ENCODE data around the gene CLIC4.
"Not testable (repeated sequence)": the region's sequence is repeated elsewhere in the genome, so short reads cannot be mapped to it uniquely, and the experiment has no call there.

The CLIC4 gene

DNA sequence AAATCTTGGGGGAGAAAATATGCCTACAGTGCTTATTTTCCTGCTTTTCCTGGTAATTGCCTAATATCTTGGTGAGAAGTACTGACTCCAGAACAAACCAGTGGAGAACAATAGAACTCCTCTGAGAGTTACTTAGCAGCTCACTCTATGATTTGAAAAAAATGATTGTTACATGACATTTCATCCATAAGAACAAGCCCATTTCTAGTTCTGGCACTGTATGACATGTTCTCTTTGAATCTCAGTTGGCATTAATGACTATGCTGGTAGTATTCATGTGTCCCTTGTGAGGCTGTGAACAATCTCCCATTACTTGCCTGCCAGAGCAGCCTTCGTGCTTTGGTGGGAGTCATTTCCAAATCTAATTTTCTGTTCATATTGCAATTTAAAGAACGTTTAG lies 58.0 kb downstream of the CLIC4 start:
- H3K9ac ChIP-seq (ENCODE audit: low read depth in 1 of 2, low read length in 2 of 2): no peak overlapping the region
- no peak overlapping the region for H3K27ac ChIP-seq (ENCODE audit: low read depth in 2 of 2, low read length in 2 of 2)
- no peaks in the 10 kb centered on the region for H3K9me3 ChIP-seq (ENCODE audit: control insufficient read depth in 2 of 2, low read length in 2 of 2)
- H3K27me3 ChIP-seq (ENCODE audit: control insufficient read depth in 2 of 2, insufficient read depth in 2 of 2, low read length in 2 of 2): no peaks in the 10 kb centered on the region
- no peak overlapping the region for H3K4me3 ChIP-seq (ENCODE audit: low read length in 2 of 2)
- no peaks in the 10 kb centered on the region for H3K36me3 ChIP-seq (ENCODE audit: control insufficient read depth in 2 of 2, insufficient read depth in 2 of 2, low read length in 2 of 2)
- no peaks in the 10 kb centered on the region for H3K4me1 ChIP-seq (ENCODE audit: control insufficient read depth in 2 of 2, insufficient read depth in 2 of 2, low read length in 2 of 2)

DNA sequence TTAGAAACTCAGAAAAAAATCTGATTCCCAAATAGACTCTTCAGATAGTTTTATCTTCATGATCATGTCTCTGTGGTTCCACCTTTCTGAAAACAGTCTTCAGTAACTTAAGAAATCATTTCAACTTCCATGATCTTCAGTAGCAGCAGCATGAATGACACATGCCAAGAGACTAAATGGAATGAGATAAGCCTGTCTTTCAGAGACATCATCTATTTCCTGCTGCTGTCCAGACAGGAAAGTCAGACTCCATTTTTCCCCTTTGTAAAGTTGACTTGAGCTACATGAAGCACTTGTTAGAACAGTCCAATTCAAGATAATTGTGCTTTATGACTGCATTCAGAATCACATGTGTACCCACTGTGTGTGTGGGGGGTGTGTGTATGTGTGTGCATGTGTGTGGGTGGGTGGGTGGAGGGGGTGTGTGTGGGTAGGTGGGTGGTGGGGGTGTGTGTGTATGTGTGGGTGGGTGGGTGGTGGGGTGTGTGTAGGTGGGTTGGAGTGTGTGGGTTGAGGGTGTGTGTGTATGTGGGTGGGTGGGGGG lies 58.8 kb downstream of the CLIC4 start:
- Histone ChIP-seq H3K27ac (ENCODE audit: low read depth in 2 of 2, low read length in 2 of 2) (no peak overlapping the region), H3K9me3 (ENCODE audit: control insufficient read depth in 2 of 2, low read length in 2 of 2) (no peaks in the 10 kb centered on the region), H3K36me3 (ENCODE audit: control insufficient read depth in 2 of 2, insufficient read depth in 2 of 2, low read length in 2 of 2) (no peaks in the 10 kb centered on the region), H3K9ac (ENCODE audit: low read depth in 1 of 2, low read length in 2 of 2) (no peak overlapping the region), H3K27me3 (ENCODE audit: control insufficient read depth in 2 of 2, insufficient read depth in 2 of 2, low read length in 2 of 2) (no peaks in the 10 kb centered on the region), H3K4me3 (ENCODE audit: low read length in 2 of 2) (no peak overlapping the region), H3K4me1 (ENCODE audit: control insufficient read depth in 2 of 2, insufficient read depth in 2 of 2, low read length in 2 of 2) (no peaks in the 10 kb centered on the region)

DNA sequence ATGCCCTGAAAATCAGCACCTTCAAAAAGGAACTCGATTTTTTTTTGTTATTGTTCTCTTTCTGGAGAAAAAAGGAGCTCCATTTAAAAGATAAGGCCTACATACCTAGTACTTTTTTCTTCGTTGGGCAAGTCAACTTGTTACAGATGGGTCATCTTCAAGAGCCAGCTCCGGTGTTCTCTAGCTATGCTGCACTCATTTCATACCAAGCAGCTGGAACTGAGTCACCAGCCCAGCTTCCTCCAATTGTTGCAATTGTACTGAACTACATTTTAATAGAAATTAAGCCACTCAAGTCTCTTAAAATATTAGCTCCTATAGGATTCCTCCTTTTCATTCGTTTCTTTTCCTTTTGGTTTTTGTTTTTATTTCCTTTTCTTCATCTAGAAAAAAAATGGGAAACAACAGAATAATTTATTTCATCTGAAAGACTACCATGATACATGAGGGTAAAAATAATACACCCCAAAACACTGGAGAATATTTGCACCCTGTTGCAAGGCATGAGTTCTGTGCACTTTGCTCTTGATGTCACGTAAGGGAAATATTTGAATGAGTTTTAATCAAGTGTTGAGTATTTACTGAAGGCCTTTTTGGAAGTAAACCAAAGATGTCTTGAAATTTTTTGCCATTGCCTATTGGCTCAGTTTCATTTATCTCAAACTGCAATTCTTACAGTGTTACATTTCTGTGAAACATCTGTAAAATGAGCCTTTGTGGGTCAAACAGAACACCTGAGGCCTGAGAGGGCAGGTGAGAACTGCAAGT lies 60.5 kb downstream of the CLIC4 start:
- Histone ChIP-seq H3K27ac (ENCODE audit: low read depth in 2 of 2, low read length in 2 of 2) (no peak overlapping the region), H3K27me3 (ENCODE audit: control insufficient read depth in 2 of 2, insufficient read depth in 2 of 2, low read length in 2 of 2) (no peaks in the 10 kb centered on the region), H3K4me1 (ENCODE audit: control insufficient read depth in 2 of 2, insufficient read depth in 2 of 2, low read length in 2 of 2) (no peaks in the 10 kb centered on the region), H3K4me3 (ENCODE audit: low read length in 2 of 2) (no peak overlapping the region), H3K9ac (ENCODE audit: low read depth in 1 of 2, low read length in 2 of 2) (no peak overlapping the region), H3K9me3 (ENCODE audit: control insufficient read depth in 2 of 2, low read length in 2 of 2) (no peaks in the 10 kb centered on the region), H3K36me3 (ENCODE audit: control insufficient read depth in 2 of 2, insufficient read depth in 2 of 2, low read length in 2 of 2) (no peaks in the 10 kb centered on the region)

DNA sequence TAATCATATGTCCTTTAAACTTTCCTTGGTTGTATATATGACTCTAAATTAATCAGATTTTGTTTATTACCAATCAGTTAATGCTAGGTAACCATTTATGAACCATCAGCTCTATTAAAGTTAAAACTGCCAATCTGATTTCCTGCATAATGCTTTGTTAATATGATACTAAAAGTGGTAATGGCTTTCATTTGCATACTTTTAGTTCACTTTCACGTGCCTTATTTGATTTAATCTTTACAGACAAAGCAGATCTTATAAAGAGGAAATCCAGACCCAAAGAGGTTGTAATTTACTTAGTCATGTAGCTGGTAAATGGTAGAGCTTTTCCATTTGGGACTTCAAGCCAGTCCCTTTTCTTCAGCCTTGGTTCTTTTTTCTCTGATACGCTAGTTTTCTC lies 61.3 kb downstream of the CLIC4 start:
- H3K9ac ChIP-seq (ENCODE audit: low read depth in 1 of 2, low read length in 2 of 2): no peak overlapping the region
- H3K27ac ChIP-seq (ENCODE audit: low read depth in 2 of 2, low read length in 2 of 2): no peak overlapping the region

DNA sequence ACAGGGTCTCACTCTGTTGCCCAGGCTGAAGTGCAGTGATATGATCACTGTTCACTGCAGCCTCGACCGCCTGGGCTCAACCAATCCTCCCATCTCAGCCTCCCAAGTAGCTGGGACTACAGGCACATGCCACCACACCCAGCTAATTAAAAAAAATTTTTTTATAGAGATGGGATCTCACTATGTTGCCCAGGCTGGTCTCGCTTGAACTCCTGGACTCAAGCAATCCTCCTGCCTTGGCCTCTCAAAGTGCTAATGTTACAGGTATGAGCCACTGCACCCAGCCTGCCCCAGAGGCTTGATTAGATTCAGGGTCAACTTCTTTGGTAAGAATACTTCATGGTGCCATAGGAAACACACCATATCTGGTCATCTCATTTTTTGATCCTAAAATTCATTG lies 66.2 kb downstream of the CLIC4 start:
- not testable (repeated sequence) for H3K9ac ChIP-seq (ENCODE audit: low read depth in 1 of 2, low read length in 2 of 2); H3K4me1 ChIP-seq (ENCODE audit: control insufficient read depth in 2 of 2, insufficient read depth in 2 of 2, low read length in 2 of 2); H3K4me3 ChIP-seq (ENCODE audit: low read length in 2 of 2); H3K27ac ChIP-seq (ENCODE audit: low read depth in 2 of 2, low read length in 2 of 2); H3K9me3 ChIP-seq (ENCODE audit: control insufficient read depth in 2 of 2, low read length in 2 of 2); H3K27me3 ChIP-seq (ENCODE audit: control insufficient read depth in 2 of 2, insufficient read depth in 2 of 2, low read length in 2 of 2); H3K36me3 ChIP-seq (ENCODE audit: control insufficient read depth in 2 of 2, insufficient read depth in 2 of 2, low read length in 2 of 2)

More for the DNA sequence above, 61.3 kb downstream of the CLIC4 start:
- H3K36me3 ChIP-seq (ENCODE audit: control insufficient read depth in 2 of 2, insufficient read depth in 2 of 2, low read length in 2 of 2): no peaks in the 10 kb centered on the region
- H3K9me3 ChIP-seq (ENCODE audit: control insufficient read depth in 2 of 2, low read length in 2 of 2): no peaks in the 10 kb centered on the region
- H3K4me1 ChIP-seq (ENCODE audit: control insufficient read depth in 2 of 2, insufficient read depth in 2 of 2, low read length in 2 of 2): no peaks in the 10 kb centered on the region
- H3K27me3 ChIP-seq (ENCODE audit: control insufficient read depth in 2 of 2, insufficient read depth in 2 of 2, low read length in 2 of 2): no peaks in the 10 kb centered on the region
- H3K4me3 ChIP-seq (ENCODE audit: low read length in 2 of 2): no peak overlapping the region

DNA sequence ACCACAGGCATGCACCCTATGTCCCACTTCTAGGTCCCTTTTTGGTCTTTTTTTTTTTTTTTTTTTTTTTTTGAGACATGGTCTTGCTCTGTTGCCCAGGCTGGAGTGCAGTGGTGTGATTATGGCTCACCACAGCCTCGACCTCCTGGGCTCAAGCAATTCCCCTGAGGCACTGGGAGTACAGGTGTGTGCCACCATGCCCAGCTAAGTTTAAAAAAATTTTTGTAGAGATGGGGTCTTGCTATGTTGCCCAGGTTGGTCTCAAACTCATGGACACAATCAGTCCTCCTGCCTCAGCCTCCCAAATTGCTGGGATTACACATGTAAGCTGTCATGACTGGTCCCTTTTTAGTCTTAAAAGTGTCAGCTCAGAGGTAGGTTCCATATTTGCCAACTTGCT lies 75.0 kb downstream of the CLIC4 start:
- not testable (repeated sequence) for H3K9me3 ChIP-seq (ENCODE audit: control insufficient read depth in 2 of 2, low read length in 2 of 2); H3K27ac ChIP-seq (ENCODE audit: low read depth in 2 of 2, low read length in 2 of 2); H3K4me1 ChIP-seq (ENCODE audit: control insufficient read depth in 2 of 2, insufficient read depth in 2 of 2, low read length in 2 of 2); H3K4me3 ChIP-seq (ENCODE audit: low read length in 2 of 2); H3K9ac ChIP-seq (ENCODE audit: low read depth in 1 of 2, low read length in 2 of 2); H3K36me3 ChIP-seq (ENCODE audit: control insufficient read depth in 2 of 2, insufficient read depth in 2 of 2, low read length in 2 of 2); H3K27me3 ChIP-seq (ENCODE audit: control insufficient read depth in 2 of 2, insufficient read depth in 2 of 2, low read length in 2 of 2)

DNA sequence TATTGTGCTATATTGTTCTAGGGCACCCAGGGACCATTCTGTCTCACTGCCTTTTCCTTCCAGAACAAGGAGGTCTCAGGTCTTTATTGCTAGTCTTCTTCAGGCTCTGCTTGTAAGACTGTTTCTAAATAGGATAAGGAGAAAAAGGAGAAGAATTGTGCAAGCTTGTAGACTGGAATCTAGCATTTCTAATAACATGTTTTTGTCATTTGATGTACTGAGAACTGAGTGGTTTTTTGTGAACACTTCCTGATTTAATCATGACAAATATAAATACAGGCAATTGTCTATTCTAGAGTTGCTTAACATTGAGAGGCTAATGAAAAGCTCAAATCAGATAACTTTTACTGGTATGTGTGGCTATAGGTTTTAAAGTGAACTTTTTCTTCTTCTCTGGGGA lies 77.6 kb downstream of the CLIC4 start:
- Histone ChIP-seq H3K27me3 (ENCODE audit: control insufficient read depth in 2 of 2, insufficient read depth in 2 of 2, low read length in 2 of 2) (no peaks in the 10 kb centered on the region), H3K4me3 (ENCODE audit: low read length in 2 of 2) (no peak overlapping the region), H3K27ac (ENCODE audit: low read depth in 2 of 2, low read length in 2 of 2) (no peak overlapping the region), H3K36me3 (ENCODE audit: control insufficient read depth in 2 of 2, insufficient read depth in 2 of 2, low read length in 2 of 2) (no peaks in the 10 kb centered on the region), H3K9ac (ENCODE audit: low read depth in 1 of 2, low read length in 2 of 2) (no peak overlapping the region), H3K4me1 (ENCODE audit: control insufficient read depth in 2 of 2, insufficient read depth in 2 of 2, low read length in 2 of 2) (no peaks in the 10 kb centered on the region), H3K9me3 (ENCODE audit: control insufficient read depth in 2 of 2, low read length in 2 of 2) (no peaks in the 10 kb centered on the region)

DNA sequence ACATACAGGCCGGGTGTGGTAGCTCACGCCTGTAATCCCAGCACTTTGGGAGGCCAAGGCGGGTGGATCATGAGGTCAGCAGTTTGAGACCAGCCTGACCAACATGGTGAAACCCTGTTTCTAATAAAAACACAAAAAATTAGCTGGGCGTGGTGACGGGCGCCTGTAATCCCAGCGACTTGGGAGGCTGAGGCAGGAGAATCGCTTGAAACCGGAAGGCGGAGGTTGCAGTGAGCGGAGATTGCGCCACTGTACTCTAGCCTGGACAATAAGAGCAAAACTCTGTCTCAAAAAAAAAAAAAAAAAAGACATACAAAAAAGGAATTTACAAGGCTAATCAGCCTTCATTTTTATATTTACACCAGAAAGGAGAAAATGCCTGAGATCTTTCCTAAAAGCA lies 78.2 kb downstream of the CLIC4 start:
- not testable (repeated sequence) for H3K27ac ChIP-seq (ENCODE audit: low read depth in 2 of 2, low read length in 2 of 2); H3K36me3 ChIP-seq (ENCODE audit: control insufficient read depth in 2 of 2, insufficient read depth in 2 of 2, low read length in 2 of 2); H3K9me3 ChIP-seq (ENCODE audit: control insufficient read depth in 2 of 2, low read length in 2 of 2); H3K4me1 ChIP-seq (ENCODE audit: control insufficient read depth in 2 of 2, insufficient read depth in 2 of 2, low read length in 2 of 2); H3K9ac ChIP-seq (ENCODE audit: low read depth in 1 of 2, low read length in 2 of 2); H3K4me3 ChIP-seq (ENCODE audit: low read length in 2 of 2); H3K27me3 ChIP-seq (ENCODE audit: control insufficient read depth in 2 of 2, insufficient read depth in 2 of 2, low read length in 2 of 2)

DNA sequence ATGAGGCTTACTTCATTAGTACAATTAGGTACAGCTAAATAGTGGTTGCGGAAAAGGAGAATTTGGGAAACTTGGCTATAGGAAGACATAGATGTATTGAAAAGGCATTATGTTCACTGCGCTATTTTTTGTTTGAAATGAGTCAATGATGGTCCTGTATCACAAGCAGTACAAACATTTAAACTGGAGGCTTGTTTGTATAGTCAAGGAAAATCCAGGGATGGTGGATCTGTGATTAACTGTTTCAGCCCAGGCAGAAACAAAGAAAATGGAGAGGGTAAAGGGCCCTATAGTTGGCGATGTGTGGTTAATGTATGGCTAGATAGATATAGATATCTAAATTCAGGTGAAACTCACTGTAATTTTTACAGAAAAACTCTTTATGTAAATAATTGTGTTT lies 79.9 kb downstream of the CLIC4 start:
- Histone ChIP-seq H3K4me3 (ENCODE audit: low read length in 2 of 2) (no peak overlapping the region), H3K9ac (ENCODE audit: low read depth in 1 of 2, low read length in 2 of 2) (no peak overlapping the region), H3K9me3 (ENCODE audit: control insufficient read depth in 2 of 2, low read length in 2 of 2) (no peaks in the 10 kb centered on the region), H3K27me3 (ENCODE audit: control insufficient read depth in 2 of 2, insufficient read depth in 2 of 2, low read length in 2 of 2) (no peaks in the 10 kb centered on the region), H3K27ac (ENCODE audit: low read depth in 2 of 2, low read length in 2 of 2) (no peak overlapping the region), H3K36me3 (ENCODE audit: control insufficient read depth in 2 of 2, insufficient read depth in 2 of 2, low read length in 2 of 2) (no peaks in the 10 kb centered on the region), H3K4me1 (ENCODE audit: control insufficient read depth in 2 of 2, insufficient read depth in 2 of 2, low read length in 2 of 2) (no peaks in the 10 kb centered on the region)

DNA sequence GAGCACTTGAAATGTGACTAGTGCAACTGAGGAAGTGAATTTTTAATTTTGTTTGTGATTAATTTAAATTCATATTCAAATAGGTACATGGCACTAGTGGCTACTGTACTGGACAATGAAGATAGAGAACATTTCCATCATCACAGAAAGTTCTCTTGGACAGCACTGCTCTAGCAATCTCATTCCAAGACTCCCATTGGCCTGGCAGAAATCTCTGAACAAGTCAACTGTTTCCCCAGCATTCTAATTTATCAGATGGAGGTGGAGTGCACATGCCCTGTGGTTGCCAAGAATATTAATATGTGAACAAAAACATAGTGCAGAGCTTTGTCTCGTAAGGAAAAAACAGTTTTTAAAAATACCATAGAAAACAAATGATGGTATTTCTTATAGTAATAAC lies 81.3 kb downstream of the CLIC4 start:
- no peak overlapping the region for H3K9ac ChIP-seq (ENCODE audit: low read depth in 1 of 2, low read length in 2 of 2)
- H3K4me1 ChIP-seq (ENCODE audit: control insufficient read depth in 2 of 2, insufficient read depth in 2 of 2, low read length in 2 of 2): no peaks in the 10 kb centered on the region
- no peaks in the 10 kb centered on the region for H3K36me3 ChIP-seq (ENCODE audit: control insufficient read depth in 2 of 2, insufficient read depth in 2 of 2, low read length in 2 of 2)
- H3K27ac ChIP-seq (ENCODE audit: low read depth in 2 of 2, low read length in 2 of 2): no peak overlapping the region
- no peaks in the 10 kb centered on the region for H3K27me3 ChIP-seq (ENCODE audit: control insufficient read depth in 2 of 2, insufficient read depth in 2 of 2, low read length in 2 of 2)
- H3K9me3 ChIP-seq (ENCODE audit: control insufficient read depth in 2 of 2, low read length in 2 of 2): no peaks in the 10 kb centered on the region
- H3K4me3 ChIP-seq (ENCODE audit: low read length in 2 of 2): no peak overlapping the region

Measured in mucosa of rectum (tissue), 2 donors.